Endodermal cell (in vitro differentiated cells): ENCODE results near the gene ZDHHC4. TPM values are rescaled to one million over a fixed set of nuclear protein-coding genes. Genes with fewer than 3 reads are reported as not detected.
"Not testable (repeated sequence)": the region's sequence is repeated elsewhere in the genome, so short reads cannot be mapped to it uniquely, and the experiment has no call there.

Source experiments
- DNase-seq: peaks from one replicate; pipeline ENCODE4 v3.0.0-alpha.2; 2017
- H3K27ac ChIP-seq: 2 replicates; pipeline ENCODE4 v1.5.1; 2013; ENCODE audit warnings: mild to moderate bottlenecking, low read depth, low read length, moderate library complexity
- H3K27me3 ChIP-seq: 2 replicates; pipeline ENCODE4 v1.6.1; 2013; ENCODE audit warnings: mild to moderate bottlenecking, low read length, moderate library complexity; ENCODE audit not compliant: insufficient read depth, control insufficient read depth, poor library complexity, severe bottlenecking
- H3K36me3 ChIP-seq: 2 replicates; pipeline ENCODE4 v1.7.0; 2013; ENCODE audit warnings: mild to moderate bottlenecking, low read length, moderate library complexity; ENCODE audit not compliant: control insufficient read depth, insufficient read depth
- H3K4me1 ChIP-seq: one replicate; pipeline ENCODE4 v1.7.0; 2013; ENCODE audit warnings: low read length; ENCODE audit not compliant: control insufficient read depth, insufficient read depth
- H3K4me3 ChIP-seq: 2 replicates; pipeline ENCODE4 v1.5.1; 2013; ENCODE audit warnings: mild to moderate bottlenecking, low read length, moderate library complexity
- H3K9ac ChIP-seq: 2 replicates; pipeline ENCODE4 v1.6.1; 2013; ENCODE audit warnings: mild to moderate bottlenecking, low read length, moderate library complexity; ENCODE audit not compliant: poor library complexity, severe bottlenecking; ENCODE audit errors: extremely low read depth
- H3K9me3 ChIP-seq: 2 replicates; pipeline ENCODE4 v1.6.1; 2013; ENCODE audit warnings: mild to moderate bottlenecking, low read length, moderate library complexity; ENCODE audit not compliant: control insufficient read depth
- H3K27ac Mint-ChIP-seq: 2 replicates; pipeline ENCODE4 v1.8.0; 2020; ENCODE audit warnings: mixed read lengths
- H3K27me3 Mint-ChIP-seq: 2 replicates; pipeline ENCODE4 v1.8.0; 2021; ENCODE audit warnings: mild to moderate bottlenecking, mixed read lengths; ENCODE audit not compliant: insufficient read depth
- H3K36me3 Mint-ChIP-seq: 2 replicates; pipeline ENCODE4 v1.8.0; 2020; ENCODE audit warnings: low read depth, mixed read lengths
- H3K4me1 Mint-ChIP-seq: 2 replicates; pipeline ENCODE4 v1.8.0; 2020; ENCODE audit warnings: mixed read lengths
- H3K4me3 Mint-ChIP-seq: 2 replicates; pipeline ENCODE4 v1.8.0; 2020; ENCODE audit warnings: mild to moderate bottlenecking, moderate library complexity, mixed read lengths
- H3K9me3 Mint-ChIP-seq: 2 replicates; pipeline ENCODE4 v1.8.0; 2020; ENCODE audit warnings: mild to moderate bottlenecking, mixed read lengths
- CTCF ChIP-seq: fragments of 200-600 bp; sonication (generic); conservative IDR thresholded peaks from 2 replicates; pipeline ENCODE4 v1.5.0; 2021; ENCODE audit warnings: antibody characterized with exemption, mild to moderate bottlenecking
- WGBS, 2 experiments: methylation state at CpG; one replicate each; pipeline versions ENCODE4 v1.1.5 to v1.1.7; 2013; ENCODE audit warnings: missing lambda C conversion rate in 2 of 2, mixed read lengths in 1 of 2; ENCODE audit not compliant: insufficient coverage in 1 of 2, insufficient read length in 1 of 2; 5-methylcytosine and 5-hydroxymethylcytosine counted together
- total RNA-seq, 2 donors: library from RNA; stranded (reverse); fragmentation: NEBNext Ultra II Directional in 1 of 2; extraction: Animal tissue kit (Norgen Biotek cat#: 25700) in 1 of 2; gene quantifications; 2 replicates in 1 of 2; 3 replicates in 1 of 2; pipeline ENCODE4 v1.2.1, GENCODE V29; 2021

The ZDHHC4 gene
- total RNA-seq, 2 donors from 2014 or later, result 79.1 to 85.6 TPM

GRCh38 chr7:6634021-6634420 is 56.8 kb downstream of the ZDHHC4 start:
- Histone ChIP-seq H3K4me1 (no peaks in the 10 kb centered on the region), H3K9ac (no peak overlapping the region), H3K4me3 (no peak overlapping the region), H3K27me3 (no peaks in the 10 kb centered on the region), H3K36me3 (no peaks in the 10 kb centered on the region), H3K27ac (no peak overlapping the region), H3K9me3 (no peaks in the 10 kb centered on the region)
- H3K4me3 Mint-ChIP-seq, result no peak overlapping the region
- no peak for DNase-seq
- peaks cover 1% of the 10 kb centered on the region for H3K36me3 Mint-ChIP-seq
- H3K4me1 Mint-ChIP-seq, result peaks cover 11% of the 10 kb centered on the region
- H3K27me3 Mint-ChIP-seq, result no peaks in the 10 kb centered on the region
- H3K27ac Mint-ChIP-seq, result no peak overlapping the region
- no peak for TF ChIP-seq CTCF
- H3K9me3 Mint-ChIP-seq, result no peaks in the 10 kb centered on the region
- WGBS, 2 experiments, result 91 to 94% methylated on average over 4 to 8 of the region's 8 CpGs

GRCh38 chr7:6634971-6635370 is 57.7 kb downstream of the ZDHHC4 start:
- 94 to 100% methylated on average over 1 to 5 of the region's 5 CpGs for WGBS, 2 experiments
- H3K9me3 Mint-ChIP-seq, H3K4me1 ChIP-seq, DNase-seq, H3K27ac ChIP-seq, H3K9me3 ChIP-seq, H3K27me3 ChIP-seq, H3K27me3 Mint-ChIP-seq, H3K9ac ChIP-seq, H3K36me3 ChIP-seq, H3K27ac Mint-ChIP-seq, H3K4me3 ChIP-seq: not testable (repeated sequence)
- H3K36me3 Mint-ChIP-seq, result peaks cover 11% of the 10 kb centered on the region
- H3K4me3 Mint-ChIP-seq, result peak overlapping the region; percentile 71
- peaks cover 16% of the 10 kb centered on the region for H3K4me1 Mint-ChIP-seq

GRCh38 chr7:6636741-6637543 is 59.7 kb downstream of the ZDHHC4 start, which contains the start of gene ZNF316:
Gene ZNF316 (plus strand): TSS chr7:6637318. CDS start chr7:6642410, 5,092 bp downstream.
- TF ChIP-seq CTCF, result no peak
- Mint-ChIP-seq H3K4me1 (peaks cover 18% of the 10 kb centered on the region), H3K9me3 (no peaks in the 10 kb centered on the region), H3K36me3 (peaks cover 26% of the 10 kb centered on the region), H3K27me3 (no peaks in the 10 kb centered on the region), H3K27ac (peak within 1 kb of the TSS; percentile 55), H3K4me3 (peak within 1 kb of the TSS; percentile 71)
- 4 to 6% methylated on average over 20 to 104 of the region's 104 CpGs for WGBS, 2 experiments
- Histone ChIP-seq H3K27me3 (no peaks in the 10 kb centered on the region), H3K4me3 (peak within 1 kb of the TSS; percentile 79), H3K27ac (no peak within 1 kb of the TSS), H3K4me1 (no peaks in the 10 kb centered on the region), H3K9me3 (no peaks in the 10 kb centered on the region), H3K36me3 (no peaks in the 10 kb centered on the region), H3K9ac (no peak within 1 kb of the TSS)
- DNase-seq, result no peak
